MM.1S (cell line): Measurements from ENCODE around the gene UBE2E2.

Source experiments
- CTCF ChIP-seq: fragments of 300-600 bp; sonication (generic); IDR thresholded peaks from 2 replicates; pipeline ENCODE4 v1.5.1; 2016; ENCODE audit warnings: antibody characterized with exemption, low read length, mixed read lengths
- EZH2 ChIP-seq: fragments of 300-600 bp; sonication (generic); optimal IDR thresholded peaks from 2 replicates; pipeline ENCODE3; 2017; ENCODE audit warnings: low read depth, mild to moderate bottlenecking, antibody characterized with exemption, low read length, mixed read lengths
- EZH2phosphoT487 ChIP-seq: fragments of 300-600 bp; sonication (generic); IDR thresholded peaks from 2 replicates; pipeline ENCODE4 v1.6.1; 2018; ENCODE audit warnings: antibody characterized with exemption, low read length

GRCh38 chr3:23333633-23334032 lies 130.5 kb downstream of the UBE2E2 start:
- TF ChIP-seq CTCF (no peak), EZH2 (no peak), EZH2phosphoT487 (no peak)
